ENCODE results near the gene NKX2-4.

The NKX2-4 gene

GRCh38 chr20:21358737-21359136, 38.6 kb downstream of the NKX2-4 start:
- no peak for DNase-seq

GRCh38 chr20:21357844-21358243, 39.5 kb downstream of the NKX2-4 start:
- DNase-seq: no peak

GRCh38 chr20:21356386-21356785, 40.9 kb downstream of the NKX2-4 start:
- no peak for DNase-seq

- DNase-seq: no peak
Measured at GRCh38 chr20:21355981-21356380, 41.3 kb downstream of the NKX2-4 start.

GRCh38 chr20:21353236-21353635, 44.1 kb downstream of the NKX2-4 start:
- no peak for DNase-seq

GRCh38 chr20:21352703-21353102, 44.6 kb downstream of the NKX2-4 start:
- no peak for DNase-seq
